ENCODE results near the gene VWF.

DNA sequence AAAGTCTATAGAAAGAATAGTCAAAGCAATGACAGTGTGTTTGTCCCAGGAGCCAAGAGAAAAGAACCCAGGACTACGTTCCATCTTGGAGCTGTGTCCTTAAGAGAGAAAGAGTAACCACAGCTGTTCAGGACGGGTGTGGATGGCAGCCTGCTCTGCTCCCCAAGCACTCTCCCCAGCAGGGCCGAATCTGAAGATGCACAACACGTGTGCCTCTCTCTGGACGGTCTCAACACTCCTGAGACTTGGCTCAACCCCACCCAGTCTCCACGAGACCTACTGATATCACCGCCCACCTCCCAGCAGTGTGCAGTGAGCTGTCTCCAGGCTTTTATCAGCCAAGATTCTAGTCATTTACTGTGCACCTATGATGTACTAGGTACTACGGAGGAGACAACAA, 152.1 kb downstream of the VWF start:
- TF ChIP-seq, protein P1, sequence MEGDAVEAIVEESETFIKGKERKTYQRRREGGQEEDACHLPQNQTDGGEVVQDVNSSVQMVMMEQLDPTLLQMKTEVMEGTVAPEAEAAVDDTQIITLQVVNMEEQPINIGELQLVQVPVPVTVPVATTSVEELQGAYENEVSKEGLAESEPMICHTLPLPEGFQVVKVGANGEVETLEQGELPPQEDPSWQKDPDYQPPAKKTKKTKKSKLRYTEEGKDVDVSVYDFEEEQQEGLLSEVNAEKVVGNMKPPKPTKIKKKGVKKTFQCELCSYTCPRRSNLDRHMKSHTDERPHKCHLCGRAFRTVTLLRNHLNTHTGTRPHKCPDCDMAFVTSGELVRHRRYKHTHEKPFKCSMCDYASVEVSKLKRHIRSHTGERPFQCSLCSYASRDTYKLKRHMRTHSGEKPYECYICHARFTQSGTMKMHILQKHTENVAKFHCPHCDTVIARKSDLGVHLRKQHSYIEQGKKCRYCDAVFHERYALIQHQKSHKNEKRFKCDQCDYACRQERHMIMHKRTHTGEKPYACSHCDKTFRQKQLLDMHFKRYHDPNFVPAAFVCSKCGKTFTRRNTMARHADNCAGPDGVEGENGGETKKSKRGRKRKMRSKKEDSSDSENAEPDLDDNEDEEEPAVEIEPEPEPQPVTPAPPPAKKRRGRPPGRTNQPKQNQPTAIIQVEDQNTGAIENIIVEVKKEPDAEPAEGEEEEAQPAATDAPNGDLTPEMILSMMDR (IDR thresholded peaks at IDR 0.05; ENCODE audit: low read depth, low read length): no peak
- TF ChIP-seq MAX (IDR thresholded peaks at IDR 0.05; ENCODE audit: low read depth, low read length) (no peak), POLR2A (IDR thresholded peaks at IDR 0.05; ENCODE audit: extremely low read depth, insufficient read length) (no peak), MYC (IDR thresholded peaks at IDR 0.05; ENCODE audit: low read depth, low read length) (no peak)

Measured in NB4 (cell line).